ENCODE measurements around the gene NEMP1.
A peak's percentile ranks its signal among the peaks of the same experiment; 100 is the strongest.
"Not testable (repeated sequence)": the region's sequence is repeated elsewhere in the genome, so short reads cannot be mapped to it uniquely, and the experiment has no call there.

NEMP1 gene

DNA sequence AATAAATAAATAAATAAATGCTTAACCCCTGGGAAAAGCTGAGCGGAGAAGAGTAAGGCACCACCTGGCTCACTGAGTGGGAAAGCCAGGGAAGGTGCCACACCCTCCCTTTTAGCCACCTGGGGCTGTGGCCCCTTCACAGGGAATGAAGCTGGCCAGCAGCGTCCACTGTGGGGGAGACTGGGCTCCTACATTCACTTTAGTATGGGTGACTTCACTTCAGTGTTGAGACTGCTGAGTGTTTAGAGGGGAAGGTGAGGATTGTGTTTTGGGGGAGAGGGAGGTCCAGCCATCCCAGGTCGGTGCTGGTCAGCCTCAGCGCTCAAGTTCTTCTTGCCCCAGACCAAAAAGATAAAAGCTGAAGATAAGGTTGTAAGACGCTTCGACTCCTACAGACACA is 11.9 kb upstream of the NEMP1 start:
- DNase-seq: no peak

DNA sequence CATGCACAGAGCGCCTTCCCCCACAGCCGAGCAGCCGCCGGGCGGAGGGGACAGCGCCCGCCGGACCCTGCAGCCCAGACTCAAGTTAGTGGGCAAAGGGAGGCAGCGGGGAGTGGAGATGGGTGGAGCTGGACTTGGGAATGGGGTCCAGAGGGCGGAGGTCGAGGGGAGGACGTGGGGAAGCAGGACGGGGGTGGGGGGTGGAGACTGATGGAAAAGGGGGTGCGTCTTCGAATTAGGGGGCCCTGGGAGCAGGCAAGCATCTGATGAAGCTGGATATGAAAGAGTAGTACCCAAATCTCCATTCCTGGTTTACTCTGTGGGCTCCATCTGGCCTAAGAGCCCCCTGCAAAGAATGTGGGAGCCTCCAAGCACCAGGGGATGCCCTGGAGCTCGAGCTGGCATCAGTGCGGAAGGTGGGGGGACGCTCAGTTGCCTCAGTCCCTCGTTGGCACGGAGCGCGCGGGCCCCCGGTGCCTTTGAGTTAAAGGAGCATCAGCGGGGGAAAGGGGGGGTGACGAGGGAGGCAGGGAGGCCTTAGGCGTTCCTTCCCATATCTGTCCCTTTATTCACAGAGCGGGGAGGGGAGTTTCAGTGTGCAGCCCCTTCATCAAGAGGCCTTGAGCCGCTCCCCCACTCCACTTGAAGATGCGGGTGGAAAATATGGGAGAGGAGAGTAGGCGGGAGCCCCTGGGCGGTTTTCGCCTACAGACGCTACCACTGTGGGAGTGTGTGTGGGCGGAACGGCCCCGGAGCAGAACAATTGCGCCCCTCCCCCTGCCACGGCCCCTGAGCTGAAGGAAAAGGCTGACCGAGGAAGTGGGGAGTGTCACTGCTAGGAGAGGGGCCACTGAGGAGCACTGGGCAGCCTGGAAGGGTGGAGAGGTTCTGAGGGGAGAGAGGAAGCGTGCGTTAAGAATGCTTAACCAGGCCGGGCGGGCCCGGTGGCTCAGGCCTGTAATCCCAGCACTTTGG is 11.0 kb upstream of the NEMP1 start:
- DNase-seq: peak; percentile 29 to 42

DNA sequence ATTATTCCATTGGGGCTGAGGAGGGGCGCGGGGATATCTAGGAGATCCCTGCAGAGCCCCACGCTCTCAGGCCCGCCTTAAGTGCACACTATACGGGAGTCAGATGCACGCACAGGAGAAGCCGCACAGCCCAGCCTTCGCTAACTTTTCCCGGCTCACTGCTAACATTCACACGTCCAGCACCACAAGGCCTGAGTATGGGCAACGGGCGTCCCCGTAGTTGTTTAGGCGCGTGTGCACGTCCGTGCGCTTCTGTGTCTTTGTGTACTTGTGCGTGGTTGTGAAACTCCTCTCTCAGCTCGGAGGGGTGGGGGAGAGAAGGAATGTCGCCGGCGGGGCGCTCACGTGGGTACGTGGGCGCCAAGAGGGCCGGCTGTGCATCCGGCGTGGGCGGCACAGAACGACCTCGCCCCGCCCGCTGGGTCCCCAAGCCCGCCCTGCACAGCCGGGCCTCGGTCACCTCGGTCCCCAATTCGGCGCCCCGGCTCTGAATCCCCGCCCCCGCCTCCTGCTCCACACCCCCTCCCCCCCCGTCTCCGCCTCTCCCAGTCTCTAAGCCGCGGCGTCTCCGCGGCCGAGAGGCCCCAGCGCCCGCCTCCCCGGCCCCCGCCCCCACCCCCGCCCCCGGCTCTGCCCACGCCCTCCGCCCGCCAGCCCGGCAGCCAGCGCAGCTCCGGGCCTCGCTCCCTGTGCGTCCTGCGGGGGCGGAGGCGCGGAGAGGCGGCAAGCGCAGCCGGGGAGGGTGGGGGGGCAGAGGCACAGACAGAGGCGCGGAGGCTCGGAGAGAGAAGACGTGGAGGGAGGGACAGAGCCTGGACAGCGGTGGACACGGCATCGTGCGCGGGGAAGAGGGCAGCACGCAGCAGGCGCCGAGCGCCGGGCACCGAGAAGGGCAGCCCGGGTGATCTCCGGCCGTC is 10.0 kb upstream of the NEMP1 start, which contains the start of gene NAB2:
Gene NAB2, plus strand, starts transcription at position 761 of the 917 bp plus-strand sequence. CDS start 158 bp downstream, outside the sequence.
- peak; percentile 94 for DNase-seq

DNA sequence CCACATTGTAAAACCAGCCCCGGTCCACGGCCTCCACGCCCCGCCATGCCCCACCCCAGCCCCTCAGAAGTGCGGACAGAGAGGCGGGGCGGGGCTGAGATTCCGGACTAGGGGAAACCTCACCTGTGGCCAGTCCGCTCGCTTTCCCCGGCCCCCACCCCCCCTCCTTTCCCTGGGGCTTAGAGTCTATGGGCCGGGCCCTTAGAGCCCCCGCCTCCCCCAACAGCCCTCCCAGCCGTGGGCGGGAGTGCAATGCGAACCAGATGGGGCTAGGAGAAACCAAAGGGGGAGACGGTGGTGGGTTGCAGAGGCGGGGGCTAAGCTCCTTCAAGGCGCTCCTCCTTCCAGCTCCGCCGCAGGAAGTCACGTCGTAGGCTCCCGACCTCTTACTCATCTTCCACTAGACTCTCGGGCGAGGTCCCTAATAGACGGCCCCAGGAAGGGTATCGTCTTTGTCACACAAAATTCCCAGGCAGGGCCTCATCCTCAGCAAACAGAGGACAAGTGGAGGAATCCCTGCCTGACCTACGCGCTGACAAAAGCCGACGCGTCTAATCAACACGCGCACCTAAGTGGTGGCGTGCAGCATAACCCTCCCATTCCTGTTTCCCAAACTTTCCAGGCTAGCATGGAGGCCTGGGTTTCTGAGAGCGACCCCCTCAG is 9.2 kb upstream of the NEMP1 start:
- peak; percentile 20 to 21 for DNase-seq

DNA sequence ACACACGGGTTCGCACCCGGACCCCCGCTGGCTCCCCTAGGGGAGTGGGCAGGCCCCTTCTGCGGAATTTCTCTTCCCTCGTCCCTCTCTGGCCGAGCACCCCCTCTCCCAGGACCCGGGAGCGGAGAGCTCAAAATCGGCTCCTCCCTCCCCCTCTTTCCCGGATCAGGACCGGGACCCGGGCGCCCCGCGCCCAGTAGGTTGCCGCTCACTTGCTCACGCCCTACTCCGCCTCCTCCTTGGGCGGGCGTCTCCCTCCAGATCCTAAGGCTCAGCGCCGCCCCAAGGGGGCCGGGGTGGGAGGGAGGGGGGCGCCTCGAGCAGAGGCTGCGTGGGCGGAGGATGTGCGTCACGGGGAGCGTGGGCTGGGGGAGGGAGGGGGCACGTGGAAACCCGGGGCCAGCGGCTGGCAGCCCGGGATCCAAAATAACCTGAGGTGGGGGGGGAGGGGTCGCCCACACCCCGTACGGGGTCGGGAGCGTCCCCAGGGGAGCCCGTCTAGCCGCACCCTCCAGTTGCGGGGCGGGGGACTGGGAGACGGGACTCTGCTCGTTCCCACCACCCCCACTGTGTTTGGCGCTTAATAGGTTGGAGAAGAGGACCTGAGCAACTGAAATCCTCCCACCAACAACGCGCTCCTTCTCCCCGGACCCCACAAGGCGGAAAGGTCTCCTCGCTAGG is 8.6 kb upstream of the NEMP1 start:
- peak; percentile 45 to 52 for DNase-seq

DNA sequence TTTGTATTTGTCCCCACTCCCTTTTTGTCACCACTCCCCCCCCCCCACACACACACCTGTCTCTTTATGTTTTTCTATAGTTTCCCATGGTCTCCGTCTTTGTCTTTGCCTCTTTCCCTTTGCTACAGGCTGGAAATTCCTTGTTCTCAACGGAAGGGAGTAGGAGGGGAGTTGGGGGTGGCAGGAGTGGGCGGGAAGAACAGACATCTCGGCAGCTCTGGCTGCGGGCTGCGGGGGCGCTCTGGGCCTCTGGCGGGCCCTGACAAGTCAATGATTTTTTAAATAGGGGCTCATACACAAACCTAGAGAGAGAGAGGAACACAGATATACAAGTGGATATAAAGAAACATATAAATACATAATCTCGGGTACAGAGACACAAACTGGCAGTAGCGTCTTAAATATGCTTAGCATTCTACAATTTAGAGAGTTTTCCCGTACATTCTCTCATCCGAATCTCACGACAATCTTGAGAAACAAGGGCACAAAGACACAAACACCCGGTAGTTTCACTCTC is 8.0 kb upstream of the NEMP1 start:
- DNase-seq: peak in 1 of 2 experiments; percentile 19

DNA sequence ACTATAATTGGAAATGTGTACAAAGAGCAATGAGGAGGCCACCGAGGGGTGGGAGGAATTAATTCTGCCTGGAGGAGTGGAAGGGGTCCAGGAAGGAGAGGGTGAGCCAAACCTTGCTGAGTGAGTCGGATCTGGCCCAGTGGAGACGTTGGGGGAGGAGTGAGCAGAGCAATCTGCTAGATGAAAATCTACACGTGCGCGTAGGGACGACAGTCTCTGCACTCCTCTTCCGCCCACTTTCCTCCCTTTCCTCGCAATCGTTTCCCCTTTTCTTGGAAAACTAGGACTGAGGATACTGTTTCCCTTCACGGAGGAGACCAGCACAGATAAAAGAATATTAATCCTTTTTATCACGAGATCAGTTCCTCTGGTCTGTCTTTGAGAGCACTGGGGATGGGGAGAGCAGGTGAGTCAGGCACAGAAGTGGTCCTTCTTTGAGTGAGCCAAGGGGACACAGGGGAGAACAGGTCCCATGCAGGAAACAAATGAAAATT is 7.5 kb upstream of the NEMP1 start:
- no peak for DNase-seq

DNA sequence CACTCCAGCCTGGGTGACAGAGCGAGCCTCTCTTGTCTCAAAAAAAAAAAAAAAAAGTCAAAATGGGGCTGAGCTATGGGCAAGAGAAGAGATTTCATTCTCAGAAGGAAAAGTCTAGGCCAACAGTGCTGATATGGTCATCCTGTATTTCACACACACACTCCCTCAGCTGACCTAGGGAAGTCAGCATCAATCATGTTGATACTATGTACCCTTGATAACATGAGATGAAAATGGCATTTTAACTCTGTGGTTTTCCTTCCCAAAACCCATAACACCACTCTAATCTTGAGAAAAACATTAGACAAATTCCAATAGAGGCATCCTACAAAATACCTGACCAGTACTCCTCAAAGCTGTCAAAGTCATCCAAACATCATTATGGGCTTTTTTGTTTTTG is 2.3 kb upstream of the NEMP1 start:
- no peak for DNase-seq

DNA sequence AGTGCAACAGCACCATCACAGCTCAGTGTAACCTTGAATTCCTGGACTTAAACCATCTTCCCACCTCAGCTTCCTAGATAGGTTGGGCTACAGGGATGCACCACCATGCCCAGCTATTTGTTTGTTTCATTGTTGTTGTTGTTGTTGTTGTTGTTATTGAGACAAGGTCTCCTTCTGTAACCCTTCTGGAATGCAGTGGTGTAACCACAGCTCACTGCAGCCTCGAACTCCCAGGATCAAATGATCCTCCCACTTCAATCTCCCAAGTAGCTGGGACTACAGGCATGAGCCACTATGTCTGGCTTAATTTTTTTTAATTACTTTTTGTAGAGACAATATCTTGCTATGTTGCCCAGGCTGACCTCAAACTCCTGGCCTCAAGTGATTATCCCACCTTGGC is 1.2 kb upstream of the NEMP1 start:
- no peak for DNase-seq

DNA sequence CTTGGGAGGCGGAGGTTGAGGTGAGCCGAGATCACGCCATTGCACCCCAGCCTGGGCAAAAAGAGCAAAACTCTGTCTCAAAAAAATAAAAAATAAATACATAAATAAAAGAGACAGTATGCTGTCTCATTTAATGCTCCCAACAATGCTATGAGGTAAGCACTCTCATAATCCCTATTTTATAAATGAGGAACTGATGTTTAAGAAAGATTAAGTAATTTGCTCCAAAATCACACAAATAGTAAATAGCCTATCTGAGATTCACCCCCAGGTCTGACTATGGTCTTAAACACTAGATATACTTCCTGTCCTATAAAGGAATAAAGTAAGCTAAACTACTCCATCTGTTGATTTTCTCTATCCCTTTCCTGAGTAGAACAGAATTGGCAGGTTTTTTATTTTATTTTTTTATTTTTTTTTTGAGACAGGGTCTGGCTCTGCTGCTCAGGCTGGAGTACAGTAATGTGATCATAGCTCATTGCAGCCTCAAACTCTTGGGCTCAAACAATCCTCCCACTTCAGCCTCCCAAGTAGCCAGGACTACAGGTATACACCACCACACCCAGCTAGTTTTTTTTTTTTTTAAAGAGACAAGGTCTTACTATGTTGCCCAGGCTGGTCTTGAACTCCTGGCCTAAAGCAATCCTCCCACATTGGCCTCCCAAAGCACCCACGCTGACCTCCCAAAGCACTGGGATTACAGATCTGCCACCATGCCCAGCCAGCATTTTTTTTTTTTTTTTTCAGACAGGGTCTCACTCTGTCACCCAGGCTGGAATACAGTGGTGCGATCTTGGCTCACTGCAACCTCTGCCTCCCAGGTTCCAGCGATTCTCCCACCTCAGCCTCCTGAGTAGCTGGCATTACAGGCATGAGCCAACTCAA is 4.8 kb downstream of the NEMP1 start:
- not testable (repeated sequence) for DNase-seq

DNA sequence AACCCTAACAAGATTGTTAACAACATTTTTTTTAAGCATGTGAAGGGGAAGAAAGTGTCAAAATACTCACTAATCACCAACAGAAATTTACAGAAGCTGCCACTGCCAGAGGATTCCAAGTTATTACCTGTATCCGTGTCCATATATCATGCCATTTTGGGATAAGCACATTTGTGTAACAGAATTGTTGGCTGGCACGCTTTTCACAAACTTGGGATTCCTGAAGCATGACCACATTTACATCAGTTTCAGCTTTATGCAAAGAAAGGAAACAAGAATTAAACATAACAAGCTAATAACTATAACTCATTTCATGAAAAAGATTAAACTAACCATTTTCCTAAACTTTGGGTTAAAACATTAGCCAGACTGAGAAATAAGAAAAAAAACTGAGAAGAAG is 5.9 kb downstream of the NEMP1 start:
- no peak for DNase-seq

DNA sequence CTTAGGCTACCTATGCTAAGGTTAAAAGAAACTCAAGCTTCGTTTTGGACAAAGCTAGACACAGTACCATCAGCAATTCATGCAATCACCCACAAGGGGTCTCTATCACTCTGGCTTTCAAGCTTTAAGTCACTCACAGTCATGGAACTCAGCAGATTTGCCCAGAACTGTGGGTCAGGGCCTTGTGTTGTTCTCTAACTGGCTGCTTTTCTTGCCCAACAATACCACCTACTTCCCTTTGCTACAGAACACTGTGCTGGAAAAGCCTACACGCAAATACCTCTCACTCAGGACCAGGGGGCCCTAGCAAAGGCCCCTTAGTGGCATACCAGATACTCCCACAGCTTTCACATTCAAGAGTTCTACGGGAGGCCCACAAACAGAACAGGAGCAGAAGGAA is 9.1 kb downstream of the NEMP1 start:
- DNase-seq: peak; percentile 95

DNA sequence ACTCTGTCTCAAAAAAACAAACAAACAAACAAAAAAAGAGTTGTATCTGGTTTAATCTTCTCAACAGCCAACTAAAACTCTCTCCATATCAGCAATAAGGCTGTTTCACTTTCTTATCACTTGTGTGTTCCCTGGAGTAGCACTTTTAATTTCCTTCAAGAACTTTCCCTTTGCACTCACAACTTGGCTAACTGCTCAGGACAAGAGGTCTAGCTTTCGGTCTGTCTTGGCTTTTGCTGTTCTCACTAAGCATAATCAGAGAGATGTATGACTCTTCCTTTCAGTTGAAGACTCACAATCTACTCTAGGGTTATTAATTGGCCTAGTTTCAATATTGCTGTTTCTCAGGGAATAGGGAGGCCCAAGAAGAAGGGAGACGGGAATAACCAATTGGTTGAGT is 12.3 kb downstream of the NEMP1 start:
- DNase-seq: no peak

DNA sequence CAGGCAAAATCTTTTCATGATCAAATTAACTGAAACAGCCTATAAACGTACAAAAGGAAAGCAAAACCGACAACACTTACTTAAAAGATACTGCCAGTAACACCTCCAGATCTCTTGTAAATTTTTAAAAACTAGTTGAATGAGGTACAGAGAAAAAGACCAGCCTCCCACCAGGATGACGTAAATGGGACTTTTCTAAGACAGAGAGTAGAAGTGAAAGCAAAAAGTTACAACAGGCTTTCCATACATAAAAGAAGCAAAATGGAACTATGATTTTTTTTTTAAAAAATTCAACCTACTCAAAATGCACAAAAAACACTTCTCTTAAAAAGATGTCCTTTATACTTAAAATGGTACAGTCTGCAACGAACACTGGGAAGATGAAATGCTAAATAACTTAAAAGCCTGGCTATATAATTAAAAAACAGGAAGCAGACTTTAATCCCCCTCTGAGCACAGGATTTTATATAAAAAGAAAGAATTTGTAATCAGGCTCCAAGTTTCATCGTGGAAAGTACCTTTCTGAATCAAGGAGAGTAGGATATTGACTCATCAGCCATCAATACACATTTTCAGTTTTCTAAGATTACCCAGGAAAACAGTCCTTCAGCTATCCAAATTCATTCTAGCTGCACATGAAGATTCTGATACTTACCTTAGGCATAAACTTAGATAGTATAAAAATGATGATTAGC is 14.5 kb downstream of the NEMP1 start:
- no peak for DNase-seq

DNA sequence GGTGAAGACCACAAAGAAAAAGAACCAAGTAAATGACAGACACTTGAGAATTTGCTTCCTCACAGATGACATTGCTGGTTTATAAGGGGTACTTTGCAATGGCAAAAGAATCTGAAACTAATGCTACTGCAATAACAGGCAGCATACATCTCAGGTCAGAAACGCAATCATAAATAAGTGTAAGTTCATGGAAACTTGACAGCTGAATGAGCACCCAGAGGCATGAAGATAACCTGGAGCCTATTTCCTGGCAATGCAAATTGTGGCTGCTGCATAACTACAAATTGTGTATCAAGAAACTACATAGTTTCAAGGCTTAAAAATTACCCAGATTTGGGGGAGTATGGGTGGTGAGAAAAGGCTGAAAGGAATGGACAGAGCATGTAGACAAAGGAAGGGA is 20.1 kb downstream of the NEMP1 start:
- no peak for DNase-seq

DNA sequence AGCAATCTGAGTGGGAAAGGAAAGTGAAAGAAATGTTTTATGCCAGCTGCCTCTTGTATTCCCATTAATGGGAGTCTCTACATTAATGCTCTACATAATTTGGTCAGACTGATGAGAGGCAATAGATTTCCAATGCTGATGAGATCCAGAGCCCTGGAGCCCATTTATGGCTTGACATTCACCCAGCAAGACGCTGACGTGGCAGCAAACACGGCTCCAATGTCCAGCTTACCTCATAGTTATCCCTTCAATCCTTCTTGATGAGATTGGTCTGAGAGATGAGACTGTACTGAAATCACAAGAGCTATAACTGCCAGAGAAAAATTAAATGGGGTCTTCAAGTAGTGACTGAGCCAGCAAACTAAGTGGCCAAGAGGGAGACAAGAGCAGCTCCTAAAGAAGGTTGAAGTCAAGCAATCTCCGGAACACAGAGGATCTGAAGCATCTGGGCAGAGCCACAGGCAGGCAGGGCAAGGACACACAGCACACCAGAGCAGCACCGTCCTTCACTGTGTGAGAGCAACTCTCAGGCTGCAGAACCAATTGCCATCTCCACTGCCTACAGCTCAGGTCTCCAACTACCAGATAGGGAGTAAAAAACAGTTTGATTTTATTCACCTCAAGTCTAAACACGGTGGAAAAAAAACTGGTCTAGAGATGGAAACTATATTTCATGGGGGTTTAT is 21.4 kb downstream of the NEMP1 start:
- no peak for DNase-seq

DNA sequence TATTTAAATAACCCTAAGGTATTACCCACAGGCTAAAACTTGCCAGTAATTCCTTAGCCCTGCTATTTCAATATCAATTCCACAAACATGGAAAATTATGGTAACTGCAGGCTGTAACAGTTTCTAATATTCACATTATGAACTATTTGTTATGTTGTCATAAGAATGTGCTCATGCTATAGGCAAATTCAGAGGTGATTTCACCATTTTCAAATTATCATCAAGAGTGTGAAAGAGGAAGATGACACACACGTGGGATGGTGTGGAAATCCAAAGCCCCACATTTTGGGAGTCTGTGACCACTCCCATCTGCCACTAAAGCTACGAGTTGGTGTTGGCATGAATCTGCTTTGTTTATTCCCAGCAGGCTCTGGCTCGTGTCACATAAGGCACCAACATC is 22.8 kb downstream of the NEMP1 start:
- peak; percentile 44 to 51 for DNase-seq

DNA sequence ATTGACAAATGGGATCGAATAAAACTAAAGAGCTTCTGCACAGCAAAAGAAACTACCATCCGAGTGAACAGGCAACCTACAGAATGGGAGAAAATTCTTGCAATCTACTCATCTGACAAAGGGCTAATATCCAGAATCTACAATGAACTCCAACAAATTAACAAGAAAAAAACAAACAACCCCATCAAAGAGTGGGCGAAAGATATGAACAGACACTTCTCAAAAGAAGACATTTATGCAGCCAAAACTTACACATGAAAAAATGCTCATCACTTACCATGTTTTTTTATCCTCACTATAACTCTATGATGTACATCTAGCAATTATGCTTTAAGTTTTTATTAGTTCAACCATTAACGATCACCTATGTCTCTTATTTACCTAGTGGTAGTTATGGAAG is 24.7 kb downstream of the NEMP1 start:
- DNase-seq: not testable (repeated sequence)

DNA sequence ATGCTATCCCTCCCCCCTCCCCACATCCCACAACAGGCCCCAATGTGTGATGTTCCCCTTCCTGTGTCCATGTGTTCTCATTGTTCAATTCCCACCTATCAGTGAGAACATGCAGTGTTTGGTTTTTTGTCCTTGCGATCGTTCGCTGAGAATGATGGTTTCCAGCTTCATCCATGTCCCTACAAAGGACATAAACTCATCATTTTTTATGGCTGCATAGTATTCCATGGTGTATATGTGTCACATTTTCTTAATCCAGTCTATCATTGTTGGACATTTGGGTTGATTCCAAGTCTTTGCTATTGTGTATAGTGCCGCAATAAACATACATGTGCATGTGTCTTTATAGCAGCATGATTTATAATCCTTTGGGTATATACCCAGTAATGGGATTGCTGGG is 25.4 kb downstream of the NEMP1 start:
- DNase-seq: not testable (repeated sequence)

DNA sequence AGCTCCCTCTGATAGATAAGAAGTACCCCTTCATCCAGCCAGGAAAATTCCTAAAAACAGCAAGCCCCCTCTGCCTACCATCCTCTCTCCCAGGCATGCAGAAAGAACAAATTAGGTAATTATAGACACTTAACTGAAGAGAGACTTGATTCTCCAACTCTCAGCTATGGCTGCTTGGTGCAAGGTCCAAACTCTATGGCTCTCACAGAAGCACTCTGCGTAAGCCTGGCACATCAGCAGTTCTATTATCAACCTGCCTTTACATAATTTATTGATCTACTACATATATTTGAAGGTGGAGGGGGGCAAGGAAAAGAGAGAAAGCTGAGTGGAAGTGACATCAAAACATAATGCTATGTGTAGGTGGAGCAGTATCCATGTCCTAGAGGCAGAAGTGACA is 27.6 kb downstream of the NEMP1 start:
- DNase-seq: no peak
